GM13977 (cell line): ENCODE measurements around the gene C6orf47.

Source experiments
- DNase-seq: peaks from one replicate; pipeline ENCODE4 v3.0.0; 2012; ENCODE audit warnings: low spot score
- in situ Hi-C: fragments of 300-500 bp; cut with MboI; formaldehyde crosslinking; loops from one replicate; pipeline ENCODE4 v1.12.0; 2022; ENCODE audit warnings: low sequenced_read_pairs, low pct_unique_long_range_greater_than_20kb, mixed read lengths, inconsistent platforms; ENCODE audit not compliant: unreplicated experiment
- TF ChIP-seq, protein P1 (sequence below): IDR thresholded peaks from 2 replicates; pipeline ENCODE4 v1.5.1; 2012; ENCODE audit warnings: mild to moderate bottlenecking, control low read depth; ENCODE audit not compliant: insufficient read depth; ENCODE audit errors: extremely low read depth, missing control alignments

The C6orf47 gene

DNA sequence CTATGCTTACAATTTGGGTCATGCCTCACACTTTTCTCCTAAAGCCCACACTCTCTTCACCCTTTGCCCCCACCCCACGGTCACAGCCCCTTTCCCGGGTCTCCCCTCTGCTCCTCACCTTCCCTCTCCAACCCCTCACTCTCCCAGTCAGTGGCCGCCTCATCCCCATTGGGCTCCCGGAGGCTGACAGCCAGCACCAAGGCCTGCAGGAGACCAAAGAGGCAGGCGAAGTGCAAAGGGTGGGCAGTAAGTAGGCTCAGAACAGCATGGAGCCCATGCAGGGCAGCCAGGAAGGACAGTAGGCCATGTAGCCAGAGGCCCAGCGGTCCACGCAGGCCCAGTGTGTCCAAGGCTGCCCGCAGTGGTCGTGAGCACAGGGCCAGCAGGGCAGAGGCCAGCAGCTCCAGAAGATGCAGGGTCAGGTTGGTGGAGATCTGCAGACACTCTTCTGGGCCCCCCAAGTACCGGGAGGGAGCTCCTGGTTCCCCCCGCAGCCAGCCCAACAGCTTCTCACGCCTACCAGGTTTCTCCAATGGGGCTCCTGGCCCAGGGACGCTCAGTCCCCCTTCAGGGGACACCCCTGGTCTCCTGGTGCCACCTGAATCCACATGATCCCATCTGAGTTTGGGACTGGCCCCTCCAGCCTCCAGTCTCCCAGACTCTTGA is 1.5 kb downstream of the C6orf47 start:
- DNase-seq: no peak
- in situ Hi-C loops: no loop called here
- TF ChIP-seq, protein P1, sequence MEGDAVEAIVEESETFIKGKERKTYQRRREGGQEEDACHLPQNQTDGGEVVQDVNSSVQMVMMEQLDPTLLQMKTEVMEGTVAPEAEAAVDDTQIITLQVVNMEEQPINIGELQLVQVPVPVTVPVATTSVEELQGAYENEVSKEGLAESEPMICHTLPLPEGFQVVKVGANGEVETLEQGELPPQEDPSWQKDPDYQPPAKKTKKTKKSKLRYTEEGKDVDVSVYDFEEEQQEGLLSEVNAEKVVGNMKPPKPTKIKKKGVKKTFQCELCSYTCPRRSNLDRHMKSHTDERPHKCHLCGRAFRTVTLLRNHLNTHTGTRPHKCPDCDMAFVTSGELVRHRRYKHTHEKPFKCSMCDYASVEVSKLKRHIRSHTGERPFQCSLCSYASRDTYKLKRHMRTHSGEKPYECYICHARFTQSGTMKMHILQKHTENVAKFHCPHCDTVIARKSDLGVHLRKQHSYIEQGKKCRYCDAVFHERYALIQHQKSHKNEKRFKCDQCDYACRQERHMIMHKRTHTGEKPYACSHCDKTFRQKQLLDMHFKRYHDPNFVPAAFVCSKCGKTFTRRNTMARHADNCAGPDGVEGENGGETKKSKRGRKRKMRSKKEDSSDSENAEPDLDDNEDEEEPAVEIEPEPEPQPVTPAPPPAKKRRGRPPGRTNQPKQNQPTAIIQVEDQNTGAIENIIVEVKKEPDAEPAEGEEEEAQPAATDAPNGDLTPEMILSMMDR: no peak

DNA sequence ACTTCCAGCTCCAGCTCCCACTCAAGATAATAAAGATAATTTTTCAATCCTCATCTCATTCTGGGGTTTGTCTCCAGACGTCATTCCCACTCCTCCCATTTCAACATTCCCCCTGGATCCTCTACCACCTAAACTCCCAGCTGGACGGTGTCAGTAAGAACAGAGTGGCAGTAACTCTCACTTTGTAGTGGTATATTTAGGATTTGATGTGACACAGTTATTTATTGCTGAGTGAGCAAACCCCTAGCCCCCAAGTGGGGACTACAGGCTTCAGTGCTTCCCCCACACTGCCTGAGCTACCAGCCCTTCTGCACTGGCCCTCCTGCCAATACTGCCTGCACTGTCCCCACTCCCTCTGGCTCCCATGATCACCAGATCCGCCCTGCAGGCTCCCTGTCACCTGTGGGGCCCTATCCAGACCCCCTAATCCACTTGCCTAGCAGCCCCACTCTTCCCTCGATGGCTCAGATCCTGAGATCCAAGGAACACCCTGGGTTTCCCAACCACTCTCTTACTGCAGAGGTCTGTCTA is 2.4 kb downstream of the C6orf47 start:
- in situ Hi-C loops: no loop called here
- TF ChIP-seq, protein P1: no peak
- no peak for DNase-seq

DNA sequence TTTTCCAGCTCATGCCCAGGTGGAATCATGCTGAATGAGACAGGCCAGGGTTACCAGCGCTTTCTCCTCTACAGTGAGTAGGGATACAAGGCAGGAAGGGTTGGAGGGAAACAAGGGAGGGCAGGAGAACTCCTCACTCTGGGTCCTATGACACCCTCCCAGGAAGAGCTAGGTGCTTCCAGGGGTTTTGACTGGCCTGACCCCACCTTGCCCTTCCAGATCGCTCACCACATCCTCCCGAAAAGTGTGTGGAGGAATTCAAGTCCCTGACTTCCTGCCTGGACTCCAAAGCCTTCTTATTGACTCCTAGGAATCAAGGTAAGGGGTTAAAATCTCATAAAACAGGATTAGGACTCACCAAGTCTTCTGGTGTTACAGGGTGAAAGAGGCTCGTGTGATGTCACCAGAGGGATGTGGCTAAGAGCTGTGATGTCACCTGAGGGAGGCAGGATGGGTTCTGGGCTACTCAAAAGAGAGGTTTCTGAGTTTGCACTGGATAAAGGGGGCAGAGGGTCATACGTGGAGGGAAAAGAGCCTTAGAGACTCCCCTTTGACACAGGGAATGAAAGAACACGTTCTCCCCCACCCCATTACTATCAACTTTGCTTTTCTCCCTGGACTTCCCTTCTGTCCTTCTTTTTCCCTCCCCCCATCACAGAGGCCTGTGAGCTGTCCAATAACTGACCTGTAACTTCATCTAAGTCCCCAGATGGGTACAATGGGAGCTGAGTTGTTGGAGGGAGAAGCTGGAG is 3.0 kb downstream of the C6orf47 start:
- no peak for DNase-seq
- TF ChIP-seq, protein P1: no peak
- in situ Hi-C loops: no loop called here

GRCh38 chr6:31655349-31656237 is 5.0 kb downstream of the C6orf47 start, which contains the start of gene APOM:
APOM (plus strand) TSS chr6:31655894; CDS start chr6:31655967, 73 bp downstream.
- in situ Hi-C loops: no loop called here
- DNase-seq: no peak
- TF ChIP-seq, protein P1: no peak

DNA sequence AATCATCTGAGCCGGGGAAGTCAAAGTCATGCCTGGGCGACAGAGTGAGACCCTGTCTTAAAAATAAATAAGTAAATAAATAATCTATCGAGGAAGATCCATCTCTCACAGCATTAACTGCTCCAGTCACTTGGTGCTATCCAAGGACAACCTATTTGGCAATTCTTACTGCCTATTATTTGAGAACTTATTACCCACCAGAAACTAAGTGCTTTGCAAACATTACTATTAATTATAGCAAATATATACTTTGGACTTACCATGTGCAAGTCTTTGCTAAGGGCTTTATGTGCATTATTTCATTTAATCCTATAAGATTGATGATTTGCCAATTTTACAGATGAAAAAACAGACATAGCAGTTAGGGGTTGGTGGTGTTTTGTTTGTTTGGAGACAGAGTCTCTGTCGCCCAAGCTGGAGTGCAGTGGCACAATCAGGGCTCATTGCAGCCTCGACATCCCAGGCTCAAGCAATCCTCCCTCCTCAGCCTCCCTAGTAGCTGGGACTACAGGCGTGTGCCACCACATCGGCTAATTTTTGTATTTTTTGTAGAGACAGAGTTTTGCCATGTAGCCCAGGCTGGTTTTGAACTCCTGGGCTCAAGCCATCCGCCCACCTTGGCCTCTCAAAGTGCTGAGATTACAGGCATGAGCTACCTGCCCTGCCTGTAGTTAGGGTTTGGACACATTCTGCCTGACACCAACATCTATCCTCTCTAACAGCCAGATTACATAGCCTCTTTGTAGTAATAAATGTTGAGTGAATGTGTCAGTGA is 5.8 kb downstream of the C6orf47 start:
- DNase-seq: no peak
- in situ Hi-C loops: no loop called here
- TF ChIP-seq, protein P1: no peak
